ENCODE measurements around the gene MYO5A.
"Not testable (repeated sequence)": the region's sequence is repeated elsewhere in the genome, so short reads cannot be mapped to it uniquely, and the experiment has no call there.

The MYO5A gene

DNA sequence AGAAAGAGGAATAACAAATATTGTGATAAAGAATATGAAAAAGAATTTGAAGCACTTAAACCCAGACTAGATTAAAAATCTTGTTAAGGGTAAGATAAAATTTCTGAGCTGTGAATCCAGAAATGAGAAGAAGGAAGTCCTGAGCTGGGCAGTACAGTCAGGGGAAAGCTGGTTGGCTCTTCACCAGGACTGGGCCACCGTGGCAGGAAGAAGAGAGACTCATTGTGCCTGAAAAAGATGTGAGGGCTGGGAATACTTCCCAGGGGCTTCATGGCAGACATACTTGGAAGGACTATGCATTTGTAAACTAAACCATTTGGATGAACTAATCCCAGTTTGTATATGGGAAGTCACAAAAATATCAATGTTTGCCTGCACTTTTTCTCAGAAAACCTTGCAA lies 204.6 kb downstream of the MYO5A start:
- DNase-seq: no peak

DNA sequence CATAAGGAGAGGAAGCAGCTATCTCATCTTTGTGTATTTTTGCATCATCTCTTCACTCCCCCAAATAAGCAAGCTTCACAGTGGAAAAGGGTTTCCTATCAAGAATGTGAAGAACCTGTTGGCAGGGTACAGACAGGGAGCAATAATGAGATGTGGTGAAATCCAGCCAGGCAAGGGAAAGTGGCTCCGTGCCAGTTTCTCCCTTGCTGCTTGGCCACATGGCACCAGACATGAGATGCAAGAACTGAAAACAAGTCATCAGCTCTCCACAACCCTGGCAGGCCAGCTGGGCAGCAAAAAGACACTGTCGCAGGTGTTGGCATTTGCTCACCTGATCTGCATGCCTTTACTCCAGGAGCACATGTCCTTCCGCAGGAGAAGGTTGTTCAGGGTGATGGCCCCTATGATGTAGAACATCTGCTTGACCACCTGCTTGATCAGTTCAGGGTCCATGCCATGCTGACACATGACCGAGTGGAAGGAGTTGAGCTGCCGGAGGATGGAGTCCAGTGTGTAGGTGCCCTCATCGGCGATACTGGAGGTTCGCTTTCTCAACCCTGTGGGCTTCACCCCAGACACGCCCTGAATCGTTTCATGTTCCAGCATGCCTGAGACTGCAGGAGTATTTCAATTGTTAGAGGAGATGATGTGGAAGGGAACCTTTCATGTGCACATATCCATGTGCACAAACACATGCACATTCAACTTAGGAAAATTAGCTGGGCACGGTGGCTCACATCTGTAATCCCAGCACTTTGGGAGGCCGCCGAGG lies 209.8 kb downstream of the MYO5A start:
- no peak for DNase-seq

DNA sequence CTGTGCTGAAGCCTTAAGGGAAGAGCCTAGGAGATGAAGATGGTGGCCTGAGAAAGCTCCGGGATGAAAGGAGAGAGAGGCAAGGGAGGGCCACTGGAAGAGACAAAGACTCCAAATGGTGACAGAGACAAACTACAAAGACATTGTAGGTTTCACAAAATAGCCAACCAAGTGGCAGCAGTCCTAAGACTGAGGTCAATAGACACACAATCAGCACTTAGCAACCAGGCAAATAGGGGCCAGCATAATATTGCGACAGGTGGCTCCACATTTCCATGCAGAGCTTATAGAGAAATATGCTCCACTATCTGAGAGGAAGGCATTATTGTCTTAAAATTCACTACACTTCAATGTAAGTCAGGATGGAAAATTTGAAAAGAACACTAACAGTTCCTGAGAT lies 211.0 kb downstream of the MYO5A start:
- DNase-seq: no peak

DNA sequence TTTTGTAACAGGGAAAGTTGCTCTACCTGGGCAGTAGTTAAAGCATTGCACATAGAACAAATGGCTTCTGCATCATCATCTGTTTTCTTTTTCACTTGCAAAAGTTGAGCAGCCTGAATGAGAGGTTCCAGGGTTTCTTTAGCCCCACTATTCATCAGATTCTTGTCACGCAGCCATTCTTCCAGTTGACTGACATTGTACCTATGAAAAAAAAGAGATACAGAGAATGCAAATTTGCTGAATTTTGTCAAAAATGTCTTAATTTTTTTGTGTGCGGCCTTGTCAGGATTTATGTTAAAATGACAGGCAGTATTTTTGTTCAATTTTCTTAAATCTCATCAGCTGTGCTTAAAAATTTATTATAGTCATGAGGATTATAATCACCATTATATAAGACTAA lies 211.7 kb downstream of the MYO5A start:
- no peak for DNase-seq

DNA sequence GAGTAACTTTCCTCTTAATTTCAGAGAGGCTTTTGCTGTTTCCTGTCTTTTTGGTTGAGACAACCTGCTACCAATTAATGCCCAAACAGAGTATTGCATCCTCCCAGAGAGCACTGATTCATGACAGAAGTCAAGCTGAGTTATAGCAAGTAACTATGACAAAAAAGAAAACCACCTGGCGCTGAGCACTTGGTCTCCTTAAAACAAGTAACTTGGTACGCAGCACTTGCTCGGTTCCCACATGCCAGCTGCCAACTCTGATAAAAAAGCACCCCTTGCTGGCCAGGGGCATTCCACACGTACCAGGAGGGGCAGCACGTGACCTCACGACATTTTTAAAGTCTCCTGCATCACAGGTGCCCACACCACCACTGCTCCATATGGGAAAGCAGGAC lies 219.5 kb downstream of the MYO5A start:
- DNase-seq: no peak

DNA sequence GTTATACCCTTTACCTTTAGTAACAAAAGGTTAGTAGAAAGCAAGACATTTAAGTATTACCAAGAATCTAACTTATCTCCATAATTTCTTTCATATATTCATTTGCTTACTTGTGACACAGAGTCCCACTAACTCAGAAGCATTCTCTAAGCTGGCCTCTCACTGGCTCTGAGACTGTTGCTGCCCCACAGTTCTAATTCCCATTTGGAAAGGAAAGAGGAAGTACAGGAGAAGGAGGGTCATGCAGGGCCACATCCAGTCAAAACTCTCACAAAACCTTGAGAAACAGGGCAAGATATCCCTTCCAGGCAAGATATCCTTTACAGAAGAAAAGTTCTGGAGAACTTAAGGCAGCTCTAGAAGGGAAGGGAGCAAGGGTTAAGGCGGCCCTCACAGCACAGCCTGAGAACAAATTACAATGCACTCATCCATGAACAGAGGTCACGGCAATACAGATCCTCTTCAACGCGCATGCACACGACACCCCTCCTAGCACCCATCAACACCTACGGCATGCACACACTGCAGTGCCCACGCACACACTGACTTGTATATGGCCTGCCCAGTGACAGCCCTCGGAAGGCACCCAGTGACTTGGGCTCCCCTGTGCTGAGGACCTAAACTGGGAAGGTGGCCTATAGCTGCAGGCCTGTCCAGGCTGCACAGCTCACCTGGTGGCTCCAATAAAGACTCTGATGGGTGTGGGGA lies 220.1 kb downstream of the MYO5A start:
- DNase-seq: no peak

DNA sequence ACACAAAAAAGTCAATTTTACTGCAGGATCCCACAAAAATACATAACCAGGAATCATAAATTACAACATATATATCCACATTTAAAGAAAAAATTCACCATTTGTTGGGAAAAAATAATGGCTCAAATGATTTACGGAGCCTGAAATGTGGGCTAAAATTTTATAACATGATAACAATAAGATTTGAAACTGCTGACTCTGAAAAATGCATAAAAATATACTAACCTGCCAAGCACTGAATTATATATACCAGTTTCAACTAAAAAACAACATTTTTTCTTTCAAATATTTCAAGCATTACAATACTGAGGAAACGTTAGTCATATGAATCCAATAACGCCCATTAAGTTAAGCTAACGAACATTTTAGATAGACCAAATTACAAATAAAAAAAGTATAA lies 220.8 kb downstream of the MYO5A start:
- no peak for DNase-seq

DNA sequence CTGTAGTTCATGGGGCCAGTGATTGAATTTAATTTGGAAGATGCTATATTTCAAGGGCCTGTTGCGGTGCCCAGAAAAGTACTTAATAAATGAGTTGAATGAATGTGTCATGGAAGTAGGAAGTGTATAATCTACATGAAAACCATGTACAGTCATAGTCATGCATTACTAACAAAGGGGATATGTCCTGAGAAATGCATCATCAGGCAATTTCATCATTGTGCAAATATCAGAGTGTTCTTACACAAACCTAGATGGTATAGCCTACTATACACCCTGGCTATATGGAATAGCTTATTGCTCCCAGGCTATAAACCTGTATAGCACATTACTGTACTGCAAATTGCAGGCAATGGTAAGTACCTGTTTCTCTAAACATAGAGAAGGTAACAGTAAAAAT lies 222.4 kb downstream of the MYO5A start:
- DNase-seq: no peak

DNA sequence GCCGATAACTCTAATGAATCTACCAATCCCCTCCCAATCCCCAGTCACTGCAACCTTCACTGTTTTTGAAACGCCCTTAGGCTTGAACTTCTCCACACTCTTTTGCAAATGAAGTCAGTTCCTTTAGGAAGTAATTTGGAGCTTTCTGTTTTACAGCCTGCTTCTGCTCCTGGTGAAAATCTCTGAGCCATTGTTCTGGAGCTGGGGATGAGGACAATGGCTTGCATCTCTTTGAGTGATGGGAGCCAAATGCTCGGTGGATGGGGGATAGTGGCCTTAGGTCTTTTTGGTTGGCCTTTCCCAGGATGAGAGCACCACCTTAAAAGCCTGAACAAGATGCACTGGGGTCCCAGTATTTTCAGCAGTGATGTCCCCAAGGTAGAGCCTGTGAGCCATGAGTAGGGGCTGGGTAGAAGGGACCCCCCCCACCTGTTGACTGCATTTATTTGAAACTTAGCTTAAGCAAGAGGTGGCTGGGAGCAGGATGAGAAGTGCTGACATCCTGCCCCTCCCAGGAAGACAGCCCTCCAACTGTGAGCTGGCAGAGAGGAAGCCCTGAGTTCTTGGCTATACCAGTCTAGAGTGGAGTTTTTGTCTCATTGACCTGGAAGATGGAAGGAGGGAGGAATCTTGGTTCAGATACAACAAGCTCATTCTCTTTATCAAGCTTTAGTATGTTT lies 225.4 kb downstream of the MYO5A start:
- no peak for DNase-seq

DNA sequence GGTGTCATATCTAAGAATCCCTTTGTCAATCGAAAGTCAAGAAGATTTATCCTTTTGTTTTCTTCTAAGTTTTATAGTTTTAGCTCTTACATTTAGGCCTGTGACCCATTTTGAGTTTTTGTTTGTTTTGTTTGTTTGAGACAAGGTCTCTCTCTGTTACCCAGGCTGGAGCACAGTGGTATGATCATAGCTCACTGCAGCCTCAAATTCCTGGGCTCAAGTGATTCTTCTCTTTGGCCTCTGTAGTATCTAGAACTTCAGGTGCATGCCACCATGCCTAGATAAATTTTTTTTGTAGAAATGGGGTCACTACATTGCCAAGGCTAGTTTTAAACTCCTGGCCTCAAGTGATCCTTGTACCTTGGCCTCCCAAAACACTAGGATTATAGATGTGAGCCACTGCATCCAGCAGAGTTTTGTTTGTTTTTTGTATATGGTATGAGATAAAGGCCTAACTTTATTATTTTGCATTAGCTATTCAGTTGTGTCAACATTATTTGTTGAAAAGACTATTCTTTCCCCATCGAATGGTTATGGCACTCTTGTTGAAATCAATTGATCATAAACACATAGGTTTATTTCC lies 227.3 kb downstream of the MYO5A start:
- no peak for DNase-seq

DNA sequence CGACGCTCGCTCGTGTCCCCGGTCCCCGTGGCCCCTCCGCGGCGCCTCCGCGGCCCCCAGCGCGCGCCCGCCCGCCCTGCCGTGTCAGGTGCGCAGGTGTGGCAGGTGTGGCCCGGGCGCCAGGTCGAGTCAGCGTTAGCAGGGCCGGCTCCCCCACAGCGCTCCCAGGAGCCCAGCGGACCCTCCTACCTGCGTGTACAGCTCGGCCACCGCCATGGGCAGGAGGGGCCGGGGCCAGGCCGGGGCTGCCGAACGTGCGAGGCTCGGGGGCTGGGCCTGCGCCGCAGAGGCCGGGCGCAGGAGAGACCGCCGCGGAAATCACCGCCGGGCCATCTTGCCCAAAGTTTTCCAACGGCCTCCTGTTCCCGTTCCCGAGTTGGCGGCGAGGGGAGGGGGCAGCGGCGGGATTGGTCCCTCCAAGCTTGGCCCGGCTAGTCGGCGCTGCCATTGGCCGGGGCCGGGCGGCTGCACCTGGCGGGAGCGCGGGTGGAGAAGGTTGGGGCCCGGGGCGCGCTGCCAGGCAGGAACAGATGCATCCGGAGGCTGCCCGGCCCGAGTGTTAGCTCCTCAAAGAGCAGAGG lies 233.2 kb downstream of the MYO5A start, which contains the start of gene MYO5C:
MYO5C (minus strand) TSS at position 384 of the 581 bp plus-strand sequence; CDS start at position 216, 168 bp downstream.
- DNase-seq: no peak

DNA sequence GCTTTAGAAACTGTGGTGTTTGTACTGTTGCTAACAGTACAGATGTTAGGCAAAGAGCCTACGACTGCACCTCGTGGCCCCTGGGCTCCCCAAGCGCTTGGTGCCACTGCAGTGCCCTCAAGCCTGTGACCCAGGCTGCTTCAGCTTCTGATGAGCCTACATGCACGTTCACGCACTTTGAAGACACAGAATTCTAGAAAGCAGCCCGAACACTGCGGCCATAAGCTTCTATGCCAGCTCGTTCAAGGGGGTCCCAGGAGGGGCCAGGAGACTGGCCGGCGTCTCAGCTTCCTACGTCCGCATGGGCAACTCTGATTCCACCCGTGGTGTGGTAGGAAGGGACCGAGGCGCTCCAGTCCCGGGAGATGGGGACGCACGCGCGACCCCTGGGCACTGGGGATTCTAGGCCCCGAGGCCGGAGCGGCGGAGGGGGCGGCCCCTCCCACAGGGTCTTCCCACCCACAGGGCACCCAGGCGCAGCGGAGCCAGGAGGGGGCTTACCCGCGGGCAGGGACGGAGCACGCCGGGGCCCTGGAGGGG lies 233.7 kb downstream of the MYO5A start:
- no peak for DNase-seq

DNA sequence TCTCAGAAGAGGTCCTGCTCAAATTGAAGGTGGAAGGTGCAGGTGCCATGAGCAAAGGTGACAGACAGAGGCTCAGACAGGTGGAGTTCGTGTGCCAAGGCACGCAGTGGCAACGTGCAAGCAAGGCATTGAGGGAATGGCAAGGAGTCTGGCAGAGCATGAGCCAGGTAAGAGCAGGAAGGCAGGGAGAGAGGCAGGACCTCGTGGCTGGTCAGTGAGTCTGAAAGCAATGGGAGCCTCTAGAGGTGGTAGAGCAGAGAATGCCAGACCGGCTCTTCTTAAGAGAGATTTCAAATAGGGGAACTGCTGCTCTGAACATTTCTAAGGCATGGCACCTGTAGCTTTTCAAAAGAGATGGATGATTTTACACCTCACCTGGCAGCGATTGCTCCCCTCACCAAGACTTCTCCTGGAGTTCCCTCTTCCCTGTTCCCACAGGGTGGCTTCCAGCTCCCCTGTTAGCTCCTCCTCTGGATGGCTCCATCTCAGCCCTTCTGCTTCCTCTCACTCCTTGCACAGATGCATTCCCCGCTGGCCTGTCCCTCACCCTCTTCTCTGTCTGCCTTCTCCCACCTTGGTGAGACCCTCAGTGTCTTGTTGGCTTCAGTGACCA lies 235.8 kb downstream of the MYO5A start:
- no peak for DNase-seq

DNA sequence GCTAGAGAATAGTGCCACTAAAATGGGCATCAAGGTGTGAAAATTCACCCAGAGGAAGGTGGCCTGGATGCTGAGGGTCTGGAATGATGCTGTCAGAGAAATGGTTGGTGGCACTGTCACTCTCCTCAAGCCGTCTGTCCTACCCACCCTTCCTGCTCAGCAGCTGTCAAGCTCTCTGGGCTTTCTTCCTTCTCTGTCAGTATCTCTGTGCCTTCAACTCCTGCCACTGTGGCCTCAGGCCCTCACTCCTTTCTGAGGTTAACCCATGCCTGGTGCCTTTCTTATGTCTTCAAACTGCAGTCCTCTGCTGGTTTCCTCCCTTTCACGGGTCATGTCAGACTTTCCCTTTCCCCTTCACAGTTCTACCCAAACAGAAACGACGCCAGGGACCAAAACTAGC lies 237.5 kb downstream of the MYO5A start:
- DNase-seq: no peak

DNA sequence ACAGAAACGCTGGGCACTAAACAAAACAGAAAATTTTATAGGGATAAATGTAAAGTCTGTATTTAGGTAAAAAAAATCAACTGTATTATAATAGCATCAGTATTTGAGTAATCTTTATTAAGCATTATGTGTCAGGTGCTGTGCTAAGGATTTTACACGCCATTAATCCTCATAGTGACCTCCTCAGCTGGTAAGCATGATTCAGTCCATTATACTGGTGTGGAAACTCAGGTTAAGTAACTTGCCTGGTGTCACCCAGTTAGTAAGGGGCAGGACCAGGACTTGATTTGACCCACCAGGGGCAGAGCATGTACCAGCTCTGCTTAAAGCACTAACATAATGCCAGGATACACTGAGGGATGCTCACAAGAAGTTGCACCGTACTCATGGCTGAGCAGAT lies 237.9 kb downstream of the MYO5A start:
- DNase-seq: no peak

DNA sequence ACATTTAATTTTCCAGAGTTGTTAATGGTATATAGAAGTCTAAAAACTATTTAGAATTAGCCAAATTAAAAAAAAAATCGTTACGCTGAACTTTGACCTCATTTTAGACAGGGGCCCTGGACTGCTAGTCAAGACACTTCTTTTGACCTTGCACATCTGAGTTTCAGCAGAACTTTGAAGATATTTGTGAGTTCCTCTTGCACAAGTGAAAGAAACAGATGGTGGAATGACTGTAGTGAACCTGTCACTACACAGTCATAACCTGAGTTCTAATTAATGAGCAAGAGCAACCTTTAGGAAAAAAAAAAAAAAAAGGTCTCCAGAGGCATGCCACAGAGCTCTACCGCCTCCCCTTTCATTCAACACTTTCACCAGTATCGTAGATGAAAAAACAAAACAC lies 238.4 kb downstream of the MYO5A start:
- no peak for DNase-seq

DNA sequence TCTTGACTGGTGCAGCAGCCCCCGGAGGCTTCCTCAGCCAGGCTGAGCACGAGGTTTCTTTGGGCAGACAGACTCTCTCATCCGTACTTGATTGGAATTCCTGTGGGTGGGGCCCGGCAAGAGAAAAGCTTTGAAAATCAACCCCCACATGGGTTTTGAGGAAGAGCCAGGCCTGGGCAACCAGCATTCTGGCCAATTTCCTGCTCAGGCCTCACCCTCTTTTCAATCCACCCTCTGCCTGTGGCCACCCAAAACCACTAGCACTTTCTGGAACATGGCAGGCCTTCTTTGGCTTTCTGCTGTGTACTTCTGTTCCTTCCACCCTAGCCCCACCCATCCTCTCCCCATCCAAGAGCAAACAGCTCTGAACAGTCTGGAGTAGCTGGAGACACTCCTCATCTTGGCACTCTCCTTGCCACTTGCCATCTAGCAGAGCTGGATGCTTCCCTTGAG lies 239.0 kb downstream of the MYO5A start:
- no peak for DNase-seq

DNA sequence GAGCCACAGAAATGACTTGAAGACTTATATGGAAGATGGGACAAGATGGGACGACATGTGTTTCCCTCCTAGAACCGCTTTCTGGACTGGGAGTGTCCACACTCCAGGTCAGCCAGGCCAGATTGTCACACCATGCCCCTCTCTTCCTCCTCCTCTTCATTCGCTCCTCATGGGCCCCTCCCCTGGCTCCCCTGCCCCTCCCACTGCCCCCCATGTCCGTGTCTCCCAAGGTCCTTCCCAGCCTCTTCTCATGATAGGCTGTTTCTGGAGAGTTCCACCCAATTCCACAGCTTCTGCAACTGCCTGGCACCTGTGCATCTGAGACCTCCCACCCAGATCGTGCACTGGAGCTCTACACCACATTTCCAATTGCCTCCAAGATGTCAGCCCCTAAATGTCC lies 239.7 kb downstream of the MYO5A start:
- no peak for DNase-seq

DNA sequence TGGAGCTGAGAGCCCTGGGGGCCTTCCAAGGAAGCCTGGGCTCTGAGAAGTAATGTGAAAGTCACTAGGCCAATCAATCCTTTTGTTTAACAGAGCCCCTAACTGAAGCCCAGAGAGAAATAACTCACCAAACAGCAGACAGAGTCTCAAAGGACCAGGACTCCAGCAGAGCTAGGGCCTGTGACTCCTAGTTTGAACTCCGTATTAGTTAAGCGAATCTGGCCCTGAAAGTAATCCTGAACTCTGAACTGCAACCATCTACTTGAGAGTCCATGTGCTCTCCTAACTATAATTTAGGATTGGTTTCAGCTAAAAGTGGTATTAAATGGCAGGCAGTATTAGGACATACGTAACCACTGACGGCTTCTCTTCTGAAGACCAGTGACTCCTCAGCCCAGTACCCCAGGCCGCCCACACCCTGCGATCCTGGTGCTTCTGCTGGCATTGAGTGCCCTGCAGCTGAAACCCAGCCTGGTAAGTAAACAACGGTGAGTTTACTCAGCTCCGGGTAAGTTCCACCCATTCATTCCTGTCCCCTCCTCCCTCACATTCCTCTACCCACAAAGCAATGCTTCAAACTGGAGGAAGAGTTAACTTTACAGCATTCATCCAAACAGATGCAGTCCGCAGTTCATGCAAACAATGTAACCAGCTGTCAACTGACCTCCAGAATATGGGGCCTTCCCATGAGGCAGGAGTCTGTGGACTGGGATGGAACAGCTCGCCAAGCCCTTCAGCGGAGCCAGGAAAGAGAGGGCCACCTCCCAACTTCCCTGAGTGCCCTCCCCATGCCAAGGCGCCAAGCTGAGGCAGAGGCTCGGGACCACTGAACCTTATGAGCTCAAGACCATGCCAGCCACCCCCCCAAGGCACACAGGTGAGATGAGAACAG lies 240.4 kb downstream of the MYO5A start:
- DNase-seq: no peak

DNA sequence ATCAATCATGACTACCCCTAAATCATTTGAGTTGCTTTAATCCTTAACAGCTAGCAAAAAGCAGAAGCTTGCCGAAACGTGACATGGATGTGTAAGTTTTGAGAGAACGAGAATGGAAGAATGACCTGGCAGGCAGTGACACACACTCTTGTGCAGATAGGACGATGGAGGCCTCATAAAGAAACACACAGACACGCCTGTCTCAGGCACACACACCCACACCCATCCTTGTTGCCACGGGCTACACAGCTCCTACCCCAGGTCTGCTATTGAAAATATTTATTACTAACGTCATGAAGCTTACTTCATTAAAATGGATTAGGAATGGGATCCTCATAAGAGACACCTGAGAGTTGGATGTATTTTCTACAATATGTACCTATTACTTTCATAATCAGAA lies 241.6 kb downstream of the MYO5A start:
- no peak for DNase-seq

DNA sequence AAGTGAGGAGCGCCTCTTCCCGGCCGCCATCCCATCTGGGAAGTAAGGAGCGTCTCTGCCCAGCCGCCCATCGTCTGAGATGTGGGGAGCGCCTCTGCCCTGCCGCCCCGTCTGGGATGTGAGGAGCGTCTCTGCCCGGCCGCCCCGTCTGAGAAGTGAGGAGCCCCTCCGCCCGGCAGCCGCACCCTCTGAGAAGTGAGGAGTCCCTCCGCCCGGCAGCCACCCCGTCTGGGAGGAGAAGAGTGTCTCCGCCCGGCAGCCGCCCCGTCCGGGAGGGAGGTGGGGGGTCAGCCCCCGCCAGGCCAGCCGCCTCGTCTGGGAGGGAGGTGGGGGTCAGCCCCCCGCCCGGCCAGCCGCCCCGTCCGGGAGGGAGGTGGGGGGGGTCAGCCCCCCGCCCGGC lies 242.7 kb downstream of the MYO5A start:
- DNase-seq: not testable (repeated sequence)

Measured in CD4-positive, alpha-beta T cell treated with Interleukin-10 for 1 hour (primary cell).